GM18508 (cell line): ENCODE results near the gene PTAFR.

ENCODE experiments used
- ATAC-seq: cut with Tn5 transposase; IDR thresholded peaks from one replicate; pipeline ENCODE4 v1.9.1; 2021; ENCODE audit warnings: moderate number of reproducible peaks; ENCODE audit not compliant: insufficient read depth, unreplicated experiment

PTAFR gene

DNA sequence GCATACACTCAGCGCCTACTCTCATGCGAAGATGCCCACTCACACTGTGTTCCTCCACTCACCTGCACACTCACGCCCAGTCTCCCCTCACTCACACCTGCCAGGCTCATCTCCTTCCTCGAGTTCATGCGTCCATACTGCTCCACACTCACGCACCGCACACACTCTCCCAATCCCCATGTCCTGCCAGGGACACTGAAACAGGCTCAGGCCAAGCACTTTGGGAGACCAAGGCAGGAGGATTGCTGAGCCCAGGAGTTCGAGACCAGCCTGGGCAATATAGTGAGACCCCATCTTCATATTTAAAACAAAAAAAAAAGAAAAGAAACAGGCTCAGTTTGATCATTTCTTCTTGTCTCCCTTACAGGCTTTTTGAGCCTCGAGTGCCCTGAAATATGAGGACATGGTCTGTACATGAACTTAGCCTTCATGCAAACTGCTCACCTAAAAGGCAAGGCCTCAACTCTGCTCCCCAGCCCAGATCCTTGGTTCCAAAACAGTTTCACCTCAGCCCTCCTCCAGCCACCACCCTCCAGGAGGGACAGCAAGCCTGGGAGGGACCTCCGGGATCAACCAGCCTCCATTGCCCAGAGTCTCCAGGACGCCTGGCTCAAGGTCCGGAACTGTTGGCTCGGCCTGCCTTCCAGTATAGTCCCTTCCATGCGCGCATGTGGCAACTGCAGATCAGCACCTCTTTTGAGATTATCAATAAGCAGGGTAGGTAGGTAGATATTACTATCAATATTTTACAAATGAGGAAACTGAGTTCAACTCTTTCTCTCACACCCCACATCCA is 2.4 kb upstream of the PTAFR start:
- ATAC-seq, result no peak

DNA sequence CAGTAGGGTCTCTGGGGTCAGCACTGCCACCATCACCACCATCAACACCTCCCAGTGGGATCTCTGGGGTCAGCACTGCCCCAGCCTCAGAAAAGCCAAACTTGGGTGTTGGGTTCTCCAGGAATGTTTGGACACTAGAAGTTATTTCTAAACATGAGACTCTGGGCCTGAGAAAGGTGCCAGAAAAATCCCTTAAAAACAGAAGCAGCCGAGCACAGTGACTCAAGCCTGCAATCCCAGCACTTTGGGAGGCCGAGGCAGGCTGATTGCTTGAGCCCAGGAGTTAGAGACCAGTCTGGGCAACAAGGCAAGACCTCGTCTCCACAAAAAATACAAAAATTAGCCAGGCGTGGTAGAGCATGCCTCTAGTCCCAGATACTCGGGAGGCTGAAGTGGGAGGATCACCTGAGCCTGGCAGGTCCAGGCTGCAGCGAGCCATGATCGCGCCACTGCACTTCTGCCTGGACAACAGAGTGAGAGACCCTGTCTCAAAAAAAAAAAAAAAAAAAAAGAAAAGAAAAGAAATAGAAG is 470 bp downstream of the PTAFR start:
- ATAC-seq, result no peak

DNA sequence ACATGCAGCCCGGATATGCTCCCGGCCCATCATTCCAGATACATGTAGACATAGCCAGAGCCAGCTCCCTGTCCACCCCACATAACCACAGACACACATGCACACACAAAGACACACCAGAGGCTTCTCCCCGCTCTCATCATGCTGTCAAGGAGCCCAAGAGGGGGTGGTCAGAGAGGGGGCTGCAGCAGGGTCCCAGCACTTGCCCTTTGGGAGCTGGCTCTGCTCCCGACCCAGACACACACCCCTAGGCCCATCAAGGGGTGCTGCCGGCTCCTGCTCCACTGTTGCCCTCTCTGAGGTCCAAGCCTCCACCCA is 2.6 kb downstream of the PTAFR start:
- ATAC-seq, result no peak

DNA sequence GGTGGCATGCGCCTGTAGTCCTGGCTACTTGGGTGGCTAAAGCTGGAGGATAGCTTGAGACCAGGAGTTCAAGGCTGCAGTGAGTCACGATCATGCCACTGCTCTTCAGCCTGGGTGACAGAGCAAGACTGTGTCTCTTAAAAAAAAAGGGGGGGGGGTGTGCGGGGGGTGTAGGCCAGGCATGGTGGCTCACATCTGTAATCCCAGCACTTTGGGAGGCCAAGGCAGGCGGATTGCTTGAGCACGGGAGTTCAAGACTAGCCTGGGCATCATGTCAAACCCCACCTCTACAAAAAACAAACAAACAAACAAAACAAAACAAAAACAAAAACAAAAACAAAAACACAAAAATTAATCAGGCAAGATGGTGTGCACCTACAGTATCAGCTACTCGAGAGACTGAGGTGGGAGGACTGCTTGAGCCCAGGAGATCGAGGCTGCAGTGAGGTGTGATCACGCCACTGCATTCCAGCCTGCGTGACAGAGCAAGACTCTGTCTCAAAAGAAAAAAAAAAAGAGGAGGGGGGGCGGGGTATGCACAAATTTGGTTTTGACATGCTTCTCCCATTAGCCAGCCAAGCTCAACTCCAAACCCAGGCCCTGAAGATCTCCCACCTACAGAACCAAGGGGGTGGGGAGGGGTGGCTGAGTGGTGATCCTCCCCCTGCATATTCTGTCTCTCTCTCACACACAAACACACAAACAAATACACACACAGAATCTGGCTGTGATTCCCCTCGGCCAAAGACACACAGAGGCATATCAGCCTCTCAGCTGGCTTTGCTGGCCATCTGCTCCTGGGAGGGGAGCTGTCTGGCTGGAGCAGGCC is 3.1 kb downstream of the PTAFR start:
- ATAC-seq, result no peak

- ATAC-seq, result peak; percentile 53
Observed at GRCh38 chr1:28172713-28173150, 3.8 kb downstream of the PTAFR start.

DNA sequence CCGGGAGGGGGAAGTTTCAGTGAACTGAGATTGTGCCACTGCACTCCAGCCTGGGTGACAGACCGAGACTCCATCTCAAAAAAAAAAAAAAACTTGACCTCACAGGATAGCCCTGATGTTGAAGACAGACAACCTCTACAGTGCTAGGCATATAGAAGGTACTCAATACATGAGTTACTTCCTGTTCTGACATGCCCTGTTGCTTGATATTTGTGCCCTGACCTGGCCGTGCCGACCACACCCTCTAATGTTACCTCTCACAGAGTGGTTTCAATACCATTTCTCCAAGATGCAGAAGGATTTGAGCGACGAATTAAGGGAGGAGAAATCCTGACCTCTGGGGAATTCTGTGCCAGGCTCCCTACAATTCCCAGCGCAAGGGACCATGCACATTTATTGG is 5.2 kb downstream of the PTAFR start:
- ATAC-seq, result no peak

GRCh38 chr1:28170001-28170596 is 6.4 kb downstream of the PTAFR start:
- no peak for ATAC-seq

DNA sequence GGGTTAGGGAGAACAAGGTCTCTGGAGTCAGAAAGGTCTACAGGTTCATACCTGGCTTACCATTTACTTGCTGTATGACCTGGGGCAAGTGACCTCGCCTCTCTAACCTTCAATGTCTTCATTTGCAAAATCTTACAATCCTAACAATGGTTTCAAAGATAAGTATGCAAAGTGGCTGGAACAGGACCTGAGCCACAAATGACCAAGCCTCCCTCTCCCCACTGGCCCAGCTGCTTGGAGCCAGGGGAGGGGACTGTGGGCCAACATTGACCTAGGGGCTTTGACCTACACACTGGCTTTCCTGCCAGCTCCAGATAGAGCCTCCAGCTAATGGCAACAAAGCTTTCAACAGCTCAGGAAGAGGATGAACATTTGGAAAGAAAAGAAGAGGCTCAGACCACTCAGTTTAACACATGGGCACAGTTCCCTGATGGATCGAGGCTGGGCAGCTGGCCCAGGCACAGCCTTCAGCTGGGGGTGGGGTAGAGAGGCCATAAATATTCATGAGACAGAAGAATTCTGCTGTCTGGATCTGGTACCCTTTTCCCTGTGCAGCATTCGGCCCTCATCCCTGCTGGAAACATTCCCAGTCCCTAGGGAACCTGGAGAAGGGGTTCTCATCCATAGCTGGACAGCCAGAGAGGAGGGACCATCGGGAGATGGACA is 12.9 kb downstream of the PTAFR start:
- ATAC-seq, result no peak

DNA sequence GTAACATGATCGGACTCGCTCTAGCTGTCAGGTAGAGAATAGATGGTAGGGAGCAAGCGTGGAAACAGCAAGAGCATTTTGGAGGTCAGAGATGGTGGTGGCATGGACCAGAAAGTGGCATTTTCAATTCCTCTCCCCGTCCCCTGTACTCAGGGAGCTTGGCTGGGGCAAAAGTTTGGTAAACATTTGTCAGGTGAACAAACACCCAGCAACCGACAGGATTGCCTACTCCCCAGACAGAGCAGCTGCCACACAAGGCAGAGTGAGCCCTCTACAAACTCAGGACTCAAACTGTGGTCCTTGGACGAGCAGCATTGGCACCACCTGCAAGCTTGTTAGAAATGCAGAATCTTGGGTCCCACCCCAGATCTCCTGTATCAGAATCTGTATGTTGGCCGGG is 14.3 kb downstream of the PTAFR start:
- no peak for ATAC-seq

DNA sequence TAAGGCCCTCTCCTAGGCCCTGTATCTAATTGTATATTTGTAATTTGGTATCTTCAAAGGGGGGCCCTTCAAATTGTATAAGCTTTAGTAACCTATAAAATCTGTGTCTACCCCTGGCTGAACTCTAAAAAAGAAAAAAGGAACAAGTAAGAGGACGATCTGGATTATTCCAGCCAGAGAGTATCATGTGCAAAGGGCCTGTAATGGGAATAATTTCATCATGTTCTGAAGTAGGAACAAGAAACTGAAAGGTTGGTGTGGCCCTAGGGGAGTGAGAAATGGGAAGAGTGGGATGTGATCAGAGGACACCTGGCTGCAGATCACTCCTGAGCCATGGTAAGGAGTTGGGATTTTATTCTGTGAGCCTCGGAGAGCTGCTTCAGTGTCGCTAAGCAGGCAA is 14.7 kb downstream of the PTAFR start:
- no peak for ATAC-seq

- ATAC-seq, result no peak
Observed at GRCh38 chr1:28160782-28161266, 15.7 kb downstream of the PTAFR start.

- no peak for ATAC-seq
Observed at GRCh38 chr1:28159680-28160079, 16.8 kb downstream of the PTAFR start.

DNA sequence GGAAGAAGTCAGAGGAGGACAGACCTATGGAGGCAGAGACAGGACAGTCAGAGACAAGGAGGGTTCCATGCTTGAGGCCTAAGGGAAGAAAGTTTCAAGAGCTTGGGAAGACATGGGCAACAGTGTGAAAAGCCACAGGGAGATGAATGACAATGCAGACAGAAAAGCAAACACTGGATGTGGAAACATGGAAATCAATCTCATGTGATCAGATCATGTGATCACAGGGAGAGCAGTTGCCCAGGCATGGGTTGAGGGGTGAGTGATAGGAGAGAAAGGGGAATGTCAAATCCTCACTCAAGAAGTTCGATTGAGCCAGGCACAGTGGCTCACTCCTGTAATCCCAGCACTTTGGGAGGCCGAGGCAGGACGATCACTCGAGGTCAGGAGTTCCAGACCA is 17.2 kb downstream of the PTAFR start:
- ATAC-seq, result no peak

DNA sequence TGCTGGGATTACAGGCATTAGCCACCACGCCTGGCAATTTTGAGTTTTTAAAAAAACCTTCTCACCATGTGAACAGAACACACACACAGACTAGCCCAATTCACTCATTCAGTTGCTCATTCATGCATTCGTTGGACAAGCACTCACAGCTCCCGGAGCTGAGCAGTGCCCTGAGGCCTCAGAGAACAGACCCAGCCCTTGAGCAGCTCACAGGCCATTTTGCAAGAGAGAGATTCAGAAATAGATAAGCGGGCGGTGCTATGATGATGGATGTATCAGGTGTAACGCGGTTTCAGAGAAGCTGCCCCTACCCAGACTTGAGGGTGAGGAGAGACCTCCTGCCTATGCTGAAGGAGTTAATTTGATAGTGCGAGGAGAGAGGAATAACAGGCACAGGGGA is 18.6 kb downstream of the PTAFR start:
- ATAC-seq, result no peak

DNA sequence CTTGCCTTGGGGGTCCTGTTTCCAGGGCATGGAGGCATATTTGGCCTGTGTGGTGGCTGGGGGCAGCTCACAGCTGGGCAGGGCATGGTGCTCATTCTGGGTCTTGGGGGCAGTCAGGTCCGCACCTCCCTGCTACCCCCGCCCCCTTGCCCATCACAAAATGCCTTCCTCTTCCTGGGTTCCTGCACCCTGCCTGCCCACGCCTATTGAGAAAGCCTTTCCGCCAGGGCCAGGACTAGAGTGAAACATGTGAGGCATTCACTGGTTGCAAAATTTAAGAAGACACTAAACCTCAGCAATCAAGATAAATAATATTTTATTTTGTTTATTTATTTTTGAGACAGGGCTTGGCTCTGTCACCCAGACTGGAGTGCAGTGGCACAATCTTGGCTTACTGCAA is 19.7 kb downstream of the PTAFR start:
- no peak for ATAC-seq

GRCh38 chr1:28155628-28156027 is 20.9 kb downstream of the PTAFR start:
- no peak for ATAC-seq

DNA sequence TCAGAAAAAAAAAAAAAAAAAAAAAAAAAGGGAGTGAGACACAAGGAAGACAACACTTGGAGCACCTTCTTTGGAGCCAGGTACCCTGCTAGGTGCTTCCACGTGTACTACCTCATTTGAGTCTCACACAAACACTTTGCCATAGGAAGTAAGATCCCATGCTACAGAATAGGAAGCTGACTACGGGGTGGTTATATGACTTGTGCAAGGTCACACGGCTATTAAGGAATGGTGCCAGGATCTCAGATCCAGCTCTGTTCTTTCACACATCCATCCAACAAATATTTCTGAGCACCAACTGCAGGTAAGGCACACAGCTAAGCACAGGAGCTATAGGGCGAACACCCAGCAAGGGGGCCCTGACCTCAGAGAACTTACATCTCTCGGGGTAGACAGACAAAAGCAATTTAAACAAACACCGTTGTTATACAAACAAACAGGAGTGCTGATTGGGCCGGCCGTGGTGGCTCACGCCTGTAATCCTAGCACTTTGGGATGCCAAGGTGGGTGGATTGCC is 22.4 kb downstream of the PTAFR start:
- no peak for ATAC-seq

DNA sequence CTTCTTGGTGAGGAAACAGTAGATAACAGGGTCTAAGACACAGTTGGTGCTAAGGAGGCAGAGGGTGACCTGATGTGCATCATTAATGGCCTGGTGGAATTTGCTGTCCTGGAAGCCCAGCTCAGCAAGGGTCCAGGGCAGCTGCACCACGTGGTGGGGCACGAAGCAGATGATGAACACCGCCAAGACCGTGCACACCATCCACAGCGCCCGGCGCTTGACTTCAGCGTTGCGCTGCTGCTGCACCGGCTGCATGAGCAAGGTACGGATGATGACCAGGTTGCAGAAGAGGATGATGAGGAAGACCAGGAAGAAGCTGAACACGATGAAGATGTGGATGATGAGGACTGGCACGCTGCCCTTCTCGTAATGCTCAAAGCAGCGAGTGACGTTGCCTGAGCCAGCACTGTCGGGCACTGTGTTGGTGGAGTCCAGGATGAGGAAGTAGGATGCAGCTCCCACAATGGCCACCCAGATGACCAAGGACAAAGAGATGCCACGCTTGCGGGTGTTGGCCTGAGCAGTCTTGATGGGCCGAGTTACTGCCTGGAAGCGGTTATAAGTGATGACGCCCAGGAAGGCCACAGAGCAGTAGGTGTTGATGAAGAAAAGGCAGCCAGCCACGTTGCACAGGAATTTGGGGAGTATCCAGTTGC is 26.2 kb downstream of the PTAFR start:
- ATAC-seq, result no peak

GRCh38 chr1:28148880-28149195 is 27.7 kb downstream of the PTAFR start:
- ATAC-seq, result no peak
